ENCODE measurements around the gene NECAB3.

The NECAB3 gene

GRCh38 chr20:33696448-33696847, 22.2 kb upstream of the NECAB3 start:
- no peak for DNase-seq

DNA sequence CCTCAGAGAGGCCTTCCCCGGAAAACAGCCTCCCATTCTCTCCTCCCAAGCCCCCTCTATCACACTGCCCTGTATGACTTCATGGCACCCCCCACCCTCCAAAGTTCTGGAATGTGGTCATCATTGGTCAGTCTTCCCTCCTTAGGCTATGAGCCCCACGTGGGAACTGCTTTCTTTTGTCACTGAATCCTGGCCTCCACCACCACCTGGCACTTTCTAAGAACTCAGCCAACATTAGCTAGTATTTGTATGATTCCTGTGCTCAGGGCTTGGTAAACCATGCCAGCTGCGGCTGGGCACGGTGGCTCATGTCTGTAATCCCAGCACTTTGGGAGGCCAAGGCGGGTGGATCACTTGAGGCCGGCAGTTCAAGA, 20.4 kb upstream of the NECAB3 start:
- no peak for DNase-seq

GRCh38 chr20:33693741-33694638, 19.8 kb upstream of the NECAB3 start:
- DNase-seq: peak; percentile 78

GRCh38 chr20:33693289-33693688, 19.1 kb upstream of the NECAB3 start:
- DNase-seq: no peak

DNA sequence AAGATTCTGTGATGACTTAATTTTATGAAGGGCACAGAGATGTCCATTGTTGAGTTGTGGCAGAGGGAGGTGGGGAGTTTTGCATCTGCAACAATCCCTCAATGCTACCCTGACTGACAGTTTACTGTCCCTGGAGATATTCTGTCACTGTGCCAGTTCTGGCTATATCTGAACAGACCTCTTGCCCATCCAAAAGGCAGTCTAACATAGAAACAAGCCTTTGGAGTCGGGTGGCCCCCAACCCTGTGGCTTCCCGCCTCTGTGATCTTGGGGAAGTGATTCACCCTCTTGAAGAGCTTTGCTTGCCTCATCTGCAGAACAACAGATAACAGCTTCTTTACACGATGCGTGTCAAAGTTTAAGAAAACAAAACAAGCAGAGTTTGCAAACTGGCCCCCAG, 15.7 kb upstream of the NECAB3 start:
- DNase-seq: no peak

DNA sequence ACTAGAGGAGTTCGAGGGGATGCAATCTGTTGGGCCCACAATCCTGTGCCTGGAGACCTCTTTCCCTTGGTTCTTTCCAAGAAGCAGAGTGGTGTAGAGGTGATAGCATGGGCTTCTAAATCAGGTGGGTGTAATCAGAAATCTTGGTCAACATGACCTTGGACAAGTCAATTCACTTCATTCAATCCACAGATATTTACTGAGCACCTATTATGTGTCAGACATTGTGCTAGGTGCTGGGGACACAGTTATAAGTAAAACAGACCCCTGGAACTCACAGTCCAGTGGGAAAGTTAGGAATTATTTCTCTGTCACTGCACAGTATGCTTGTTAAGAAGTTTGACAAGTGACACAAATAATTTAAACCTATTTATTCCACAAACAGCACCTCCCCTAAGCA, 15.3 kb upstream of the NECAB3 start:
- no peak for DNase-seq

- DNase-seq: no peak
Observed at GRCh38 chr20:33688938-33689424, 14.8 kb upstream of the NECAB3 start.

DNA sequence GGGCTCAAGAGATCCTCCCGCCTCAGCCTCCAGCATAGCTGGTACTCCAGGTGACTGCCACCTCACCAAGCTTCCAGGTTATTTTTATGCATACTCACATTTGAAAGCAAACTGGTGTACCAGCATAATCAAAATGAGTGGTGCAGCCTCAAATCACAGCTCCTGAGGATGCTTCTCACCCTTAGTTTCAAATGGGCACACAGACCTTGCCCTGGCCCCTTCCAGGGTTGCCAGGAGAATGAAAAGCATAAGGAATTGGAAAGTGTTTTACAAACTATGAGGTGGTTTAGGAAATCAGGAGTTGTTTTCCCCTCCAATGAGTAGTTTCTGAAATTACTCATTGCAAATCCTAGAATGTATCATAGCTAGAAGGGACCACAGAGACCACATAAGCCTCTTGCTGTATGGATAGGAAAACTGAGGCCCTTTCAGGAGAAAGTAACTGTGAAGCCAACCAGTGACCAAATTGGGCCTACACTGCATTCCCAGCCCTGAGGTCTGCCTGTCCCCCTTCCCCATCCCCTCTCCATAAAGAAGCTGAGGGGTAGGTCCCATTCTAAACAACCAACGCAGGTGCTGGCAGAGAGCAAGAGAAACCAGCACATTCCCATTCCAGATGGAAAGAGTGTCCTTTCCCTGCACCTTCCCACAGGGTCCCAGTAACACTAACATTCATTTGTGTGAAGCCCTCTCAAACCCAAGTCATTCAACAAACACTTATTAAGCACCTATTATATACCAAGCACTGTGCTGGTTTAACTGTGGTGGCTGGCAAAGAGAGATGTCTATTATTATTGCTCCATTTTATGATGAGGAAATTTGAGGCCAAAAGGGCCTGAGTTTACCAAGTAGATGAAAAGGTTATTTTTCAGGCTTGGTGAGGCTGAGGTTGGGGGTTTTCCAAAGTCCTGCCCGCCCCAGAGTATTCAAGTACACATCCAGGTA, 14.0 kb upstream of the NECAB3 start:
- no peak for DNase-seq

GRCh38 chr20:33687370-33687915, 13.2 kb upstream of the NECAB3 start:
- no peak for DNase-seq

- DNase-seq: no peak
Observed at GRCh38 chr20:33686984-33687366, 12.7 kb upstream of the NECAB3 start.

- DNase-seq: peak; percentile 96
Observed at GRCh38 chr20:33686100-33686983, 12.1 kb upstream of the NECAB3 start, which contains the start of gene E2F1. TSS of gene E2F1 (minus strand) at chr20:33686385. CDS start at chr20:33686264, 121 bp downstream.

- DNase-seq: peak; percentile 65
Observed at GRCh38 chr20:33685328-33686099, 11.3 kb upstream of the NECAB3 start.

GRCh38 chr20:33684533-33685327, 10.5 kb upstream of the NECAB3 start:
- no peak for DNase-seq

- DNase-seq: no peak
Observed at GRCh38 chr20:33681728-33682353, 7.6 kb upstream of the NECAB3 start.

DNA sequence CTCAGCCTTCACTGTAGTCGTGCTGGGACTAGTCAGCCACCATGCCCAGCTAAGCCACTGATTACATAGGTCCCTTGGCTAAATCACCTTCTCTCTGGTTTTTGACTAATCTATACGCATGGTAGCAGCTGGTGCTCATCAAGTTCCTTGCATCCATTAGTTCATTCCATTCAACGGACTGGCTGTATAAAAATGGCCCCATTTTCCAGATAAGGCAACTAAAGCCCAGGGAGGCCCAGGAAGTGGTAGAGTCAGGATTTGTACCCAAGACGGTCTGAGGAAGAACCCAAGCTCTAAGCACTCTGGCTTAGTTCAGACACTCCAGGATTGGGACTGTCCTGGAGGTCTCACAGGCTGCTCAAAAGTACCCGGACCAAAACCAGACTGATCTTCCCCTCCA, 7.1 kb upstream of the NECAB3 start:
- DNase-seq: no peak

DNA sequence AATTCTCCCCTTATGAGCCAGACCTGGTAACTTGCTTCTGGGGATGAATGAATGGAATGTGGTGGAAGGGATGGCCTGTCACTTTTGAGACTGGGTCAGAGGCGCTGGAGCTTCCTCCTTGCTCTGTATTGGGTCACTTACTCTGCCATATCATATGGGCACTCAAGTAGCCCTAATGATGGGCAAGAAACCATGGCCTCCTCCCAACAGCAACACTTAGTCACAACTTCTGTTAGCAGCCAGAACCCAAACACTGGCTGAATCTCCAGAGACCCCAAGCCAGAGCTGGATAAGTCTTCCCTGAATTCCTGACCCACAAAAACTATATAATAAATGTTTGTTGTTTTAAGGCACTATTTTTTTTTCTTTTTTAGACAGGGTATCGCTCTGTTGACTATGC, 6.5 kb upstream of the NECAB3 start:
- DNase-seq: no peak

DNA sequence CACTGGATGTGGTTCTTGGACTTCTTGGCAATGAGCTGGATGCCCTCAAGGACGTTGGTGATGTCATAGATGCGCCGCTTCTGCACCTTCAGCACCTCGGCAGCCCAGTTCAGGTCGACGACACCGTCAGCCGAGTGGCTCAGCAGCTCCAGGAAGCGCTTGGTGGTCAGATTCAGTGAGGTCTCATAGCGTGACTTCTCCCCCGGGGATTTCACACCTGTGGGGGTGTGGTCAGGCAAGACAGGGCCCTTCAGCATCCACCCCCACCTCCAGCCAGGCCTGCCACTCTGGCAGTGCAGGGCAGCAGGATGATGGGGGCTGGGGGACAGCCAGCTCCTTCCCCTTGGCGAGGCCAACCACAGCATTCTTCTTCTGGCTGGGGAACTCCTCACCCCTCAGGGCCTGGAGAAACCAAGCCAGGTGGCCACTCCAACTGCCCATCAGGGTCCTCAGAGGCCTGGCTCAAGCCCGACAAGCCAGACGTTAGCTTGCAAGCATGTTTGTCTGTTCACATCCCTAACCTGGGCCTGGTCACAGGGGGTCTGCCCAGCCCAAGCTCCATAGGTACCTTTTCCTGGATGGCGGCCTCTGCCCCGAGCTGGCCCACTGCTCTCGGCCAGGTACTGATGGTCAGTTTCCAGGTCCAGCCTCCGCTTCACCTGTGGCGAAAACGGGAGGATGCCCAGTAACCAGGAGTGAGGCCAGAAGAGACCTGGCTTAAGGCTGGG, 5.7 kb upstream of the NECAB3 start:
- no peak for DNase-seq

- DNase-seq: no peak
Observed at GRCh38 chr20:33677991-33678702, 3.9 kb upstream of the NECAB3 start.

All from right forelimb (tissue), 1 donor.